Measurements from ENCODE around the gene VWA8.

GRCh38 chr13:41909506-41909905, 51.4 kb downstream of the VWA8 start:
- TF ChIP-seq, protein P1, sequence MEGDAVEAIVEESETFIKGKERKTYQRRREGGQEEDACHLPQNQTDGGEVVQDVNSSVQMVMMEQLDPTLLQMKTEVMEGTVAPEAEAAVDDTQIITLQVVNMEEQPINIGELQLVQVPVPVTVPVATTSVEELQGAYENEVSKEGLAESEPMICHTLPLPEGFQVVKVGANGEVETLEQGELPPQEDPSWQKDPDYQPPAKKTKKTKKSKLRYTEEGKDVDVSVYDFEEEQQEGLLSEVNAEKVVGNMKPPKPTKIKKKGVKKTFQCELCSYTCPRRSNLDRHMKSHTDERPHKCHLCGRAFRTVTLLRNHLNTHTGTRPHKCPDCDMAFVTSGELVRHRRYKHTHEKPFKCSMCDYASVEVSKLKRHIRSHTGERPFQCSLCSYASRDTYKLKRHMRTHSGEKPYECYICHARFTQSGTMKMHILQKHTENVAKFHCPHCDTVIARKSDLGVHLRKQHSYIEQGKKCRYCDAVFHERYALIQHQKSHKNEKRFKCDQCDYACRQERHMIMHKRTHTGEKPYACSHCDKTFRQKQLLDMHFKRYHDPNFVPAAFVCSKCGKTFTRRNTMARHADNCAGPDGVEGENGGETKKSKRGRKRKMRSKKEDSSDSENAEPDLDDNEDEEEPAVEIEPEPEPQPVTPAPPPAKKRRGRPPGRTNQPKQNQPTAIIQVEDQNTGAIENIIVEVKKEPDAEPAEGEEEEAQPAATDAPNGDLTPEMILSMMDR (IDR thresholded peaks at IDR 0.05) = no peak
- no peak for TF ChIP-seq POLR2A (IDR thresholded peaks at IDR 0.05)
